H1 (cell line): Measurements from ENCODE around the gene MAPK8IP3.
"Not testable (repeated sequence)": the region's sequence is repeated elsewhere in the genome, so short reads cannot be mapped to it uniquely, and the experiment has no call there.

Experiments used
- EP300 ChIP-seq, 2 experiments: IDR thresholded peaks; 1 replicate in 1 of 2; 2 replicates in 1 of 2; pipeline ENCODE4 v1.6.1; 2011 to 2012; ENCODE audit warnings: low read depth in 2 of 2, low read length in 2 of 2, mild to moderate bottlenecking in 2 of 2, borderline replicate concordance in 1 of 2, inconsistent platforms in 1 of 2, moderate library complexity in 1 of 2
- EZH2 ChIP-seq: fragments of 200-600 bp; sonication (generic); IDR thresholded peaks from 2 replicates; pipeline ENCODE4 v1.7.1; 2012; ENCODE audit warnings: low read depth, mild to moderate bottlenecking, moderate library complexity, low read length, inconsistent platforms; ENCODE audit not compliant: severe bottlenecking
- POLR2A ChIP-seq, 2 experiments: IDR thresholded peaks; 1 replicate in 1 of 2; 2 replicates in 1 of 2; pipeline ENCODE4 v1.6.1; 2011; ENCODE audit warnings: low read depth in 2 of 2, low read length in 2 of 2, mild to moderate bottlenecking in 2 of 2; ENCODE audit errors: control extremely low read depth in 1 of 2
- RAD21 ChIP-seq, 2 experiments: IDR thresholded peaks in 1 of 2; conservative IDR thresholded peaks in 1 of 2; 2 replicates each; pipeline ENCODE4 v1.6.1; 2011; ENCODE audit warnings: low read depth in 2 of 2, low read length in 2 of 2, improper control_type of control experiment in 1 of 2, inconsistent platforms in 1 of 2, mild to moderate bottlenecking in 1 of 2, moderate library complexity in 1 of 2
- RFX5 ChIP-seq: IDR thresholded peaks from 2 replicates; pipeline ENCODE4 v1.6.1; 2011; ENCODE audit warnings: low read depth, low read length, improper control_type of control experiment, borderline replicate concordance
- SUZ12 ChIP-seq: fragments of 200-600 bp; sonication (generic); IDR thresholded peaks from 2 replicates; pipeline ENCODE4 v1.6.1; 2012; ENCODE audit warnings: mild to moderate bottlenecking, inconsistent platforms, low read length, moderate library complexity, mixed read lengths
- YY1 ChIP-seq: IDR thresholded peaks from 2 replicates; pipeline ENCODE4 v1.6.1; 2011; ENCODE audit warnings: low read depth, mild to moderate bottlenecking, low read length
- TF ChIP-seq, protein P1 (sequence below), 3 experiments: IDR thresholded peaks; 1 replicate in 2 of 3; 2 replicates in 1 of 3; pipeline versions ENCODE4 v1.5.1 to v1.6.1; 2011; ENCODE audit warnings: low read length in 3 of 3, mild to moderate bottlenecking in 3 of 3, inconsistent platforms in 2 of 3, low read depth in 1 of 3, moderate library complexity in 1 of 3; ENCODE audit not compliant: insufficient read depth in 1 of 3; ENCODE audit errors: control extremely low read depth in 1 of 3

DNA sequence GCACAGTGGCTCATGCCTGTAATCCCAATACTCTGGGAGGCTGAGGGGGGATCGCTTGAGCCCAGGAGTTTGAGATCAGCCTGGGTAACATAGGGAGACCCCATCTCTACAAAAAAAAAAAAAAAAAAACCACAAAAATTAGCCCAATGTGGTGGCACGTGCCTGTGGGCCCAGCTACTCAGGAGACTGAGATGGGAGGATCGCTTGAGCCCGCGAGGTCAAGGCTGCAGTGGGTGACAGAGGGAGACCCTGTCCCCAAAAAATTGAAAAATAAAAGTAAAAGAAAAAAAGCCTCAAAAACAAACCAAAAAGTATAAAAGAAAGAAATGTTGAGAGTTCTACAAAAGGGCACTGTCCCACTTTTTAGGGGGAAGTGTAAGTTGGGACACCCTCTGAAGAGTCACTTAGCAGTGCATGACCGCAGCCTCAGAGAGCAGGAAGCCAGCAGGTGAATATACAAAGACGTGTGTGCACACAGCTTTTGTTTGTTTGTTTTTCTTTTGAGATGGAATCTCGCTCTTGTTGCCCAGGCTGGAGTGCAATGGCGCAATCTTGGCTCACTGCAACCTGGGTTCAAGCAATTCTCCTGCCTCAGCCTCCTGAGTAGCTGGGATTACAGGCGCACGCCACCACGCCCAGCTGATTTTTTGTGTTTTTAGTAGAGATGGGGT, 13.7 kb downstream of the MAPK8IP3 start:
- not testable (repeated sequence) for TF ChIP-seq YY1; EZH2; POLR2A (IDR thresholded peaks at IDR 0.05; ENCODE audit: control extremely low read depth in 1 of 2, low read depth in 2 of 2, low read length in 2 of 2); RFX5; SUZ12; RAD21 (IDR thresholded peaks at IDR 0.05 in 1 of 2, conservative IDR thresholded peaks at IDR 0.05 in 1 of 2; ENCODE audit: low read depth in 2 of 2, low read length in 2 of 2); EP300 (IDR thresholded peaks at IDR 0.05; ENCODE audit: borderline replicate concordance in 1 of 2, low read depth in 2 of 2, low read length in 2 of 2)
- TF ChIP-seq, protein P1, sequence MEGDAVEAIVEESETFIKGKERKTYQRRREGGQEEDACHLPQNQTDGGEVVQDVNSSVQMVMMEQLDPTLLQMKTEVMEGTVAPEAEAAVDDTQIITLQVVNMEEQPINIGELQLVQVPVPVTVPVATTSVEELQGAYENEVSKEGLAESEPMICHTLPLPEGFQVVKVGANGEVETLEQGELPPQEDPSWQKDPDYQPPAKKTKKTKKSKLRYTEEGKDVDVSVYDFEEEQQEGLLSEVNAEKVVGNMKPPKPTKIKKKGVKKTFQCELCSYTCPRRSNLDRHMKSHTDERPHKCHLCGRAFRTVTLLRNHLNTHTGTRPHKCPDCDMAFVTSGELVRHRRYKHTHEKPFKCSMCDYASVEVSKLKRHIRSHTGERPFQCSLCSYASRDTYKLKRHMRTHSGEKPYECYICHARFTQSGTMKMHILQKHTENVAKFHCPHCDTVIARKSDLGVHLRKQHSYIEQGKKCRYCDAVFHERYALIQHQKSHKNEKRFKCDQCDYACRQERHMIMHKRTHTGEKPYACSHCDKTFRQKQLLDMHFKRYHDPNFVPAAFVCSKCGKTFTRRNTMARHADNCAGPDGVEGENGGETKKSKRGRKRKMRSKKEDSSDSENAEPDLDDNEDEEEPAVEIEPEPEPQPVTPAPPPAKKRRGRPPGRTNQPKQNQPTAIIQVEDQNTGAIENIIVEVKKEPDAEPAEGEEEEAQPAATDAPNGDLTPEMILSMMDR (IDR thresholded peaks at IDR 0.05; ENCODE audit: control extremely low read depth in 1 of 3, insufficient read depth in 1 of 3, low read depth in 1 of 3, low read length in 3 of 3), result not testable (repeated sequence)
